ENCODE measurements around the gene BPIFB1.

- no peak for TF ChIP-seq HDGF (IDR thresholded peaks at IDR 0.05; ENCODE audit: borderline replicate concordance)
- no peak for TF ChIP-seq SUZ12 (IDR thresholded peaks at IDR 0.05)
- TF ChIP-seq FOXA1 (IDR thresholded peaks at IDR 0.05): no peak
- no peak for TF ChIP-seq SP1 (IDR thresholded peaks at IDR 0.05)
- TF ChIP-seq L3MBTL2 (conservative IDR thresholded peaks at IDR 0.05): no peak
- TF ChIP-seq CTBP1 (IDR thresholded peaks at IDR 0.05; ENCODE audit: borderline replicate concordance): no peak
Observed at GRCh38 chr20:33259371-33259770, 23.6 kb upstream of the BPIFB1 start.

Measured in HEK293T (cell line).